ENCODE results near the gene SF3B3.

SF3B3 gene

GRCh38 chr16:70591615-70592014 is 68.0 kb downstream of the SF3B3 start:
- TF ChIP-seq, protein P1, sequence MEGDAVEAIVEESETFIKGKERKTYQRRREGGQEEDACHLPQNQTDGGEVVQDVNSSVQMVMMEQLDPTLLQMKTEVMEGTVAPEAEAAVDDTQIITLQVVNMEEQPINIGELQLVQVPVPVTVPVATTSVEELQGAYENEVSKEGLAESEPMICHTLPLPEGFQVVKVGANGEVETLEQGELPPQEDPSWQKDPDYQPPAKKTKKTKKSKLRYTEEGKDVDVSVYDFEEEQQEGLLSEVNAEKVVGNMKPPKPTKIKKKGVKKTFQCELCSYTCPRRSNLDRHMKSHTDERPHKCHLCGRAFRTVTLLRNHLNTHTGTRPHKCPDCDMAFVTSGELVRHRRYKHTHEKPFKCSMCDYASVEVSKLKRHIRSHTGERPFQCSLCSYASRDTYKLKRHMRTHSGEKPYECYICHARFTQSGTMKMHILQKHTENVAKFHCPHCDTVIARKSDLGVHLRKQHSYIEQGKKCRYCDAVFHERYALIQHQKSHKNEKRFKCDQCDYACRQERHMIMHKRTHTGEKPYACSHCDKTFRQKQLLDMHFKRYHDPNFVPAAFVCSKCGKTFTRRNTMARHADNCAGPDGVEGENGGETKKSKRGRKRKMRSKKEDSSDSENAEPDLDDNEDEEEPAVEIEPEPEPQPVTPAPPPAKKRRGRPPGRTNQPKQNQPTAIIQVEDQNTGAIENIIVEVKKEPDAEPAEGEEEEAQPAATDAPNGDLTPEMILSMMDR (IDR thresholded peaks at IDR 0.05; ENCODE audit: low read depth, low read length): no peak
- TF ChIP-seq EZH2phosphoT487 (IDR thresholded peaks at IDR 0.05; ENCODE audit: low read depth): no peak
- H3K36me3 ChIP-seq (replicated peaks; ENCODE audit: low read depth, low read length): no peaks in the 10 kb centered on the region
- no peak overlapping the region for H3K9ac ChIP-seq (ENCODE audit: low read length)
- H2AFZ ChIP-seq (ENCODE audit: low read depth, low read length): no peak overlapping the region
- no peaks in the 10 kb centered on the region for H4K20me1 ChIP-seq (ENCODE audit: insufficient read depth, low read length)
- H3K27me3 ChIP-seq (ENCODE audit: low read depth, low read length): 0 out of 2 replicates have a peak, but pooled peaks cover 5% of the 10 kb centered on the region
- H3K27ac ChIP-seq (ENCODE audit: low read length): no peak overlapping the region
- no peaks in the 10 kb centered on the region for H3K9me3 ChIP-seq (ENCODE audit: insufficient read depth, low read length)
- no peaks in the 10 kb centered on the region for H3K79me2 ChIP-seq (ENCODE audit: low read length)
- H3K4me2 ChIP-seq (ENCODE audit: low read length): no peak overlapping the region
- H3K4me1 ChIP-seq (ENCODE audit: low read length): no peaks in the 10 kb centered on the region
- H3K4me3 ChIP-seq (ENCODE audit: low read length): no peak overlapping the region

- TF ChIP-seq EZH2phosphoT487 (IDR thresholded peaks at IDR 0.05; ENCODE audit: low read depth): no peak
- TF ChIP-seq, protein P1 (IDR thresholded peaks at IDR 0.05; ENCODE audit: low read depth, low read length): no peak
- H3K27me3 ChIP-seq (ENCODE audit: low read depth, low read length): 0 out of 2 replicates have a peak, but pooled peaks cover 5% of the 10 kb centered on the region
- no peaks in the 10 kb centered on the region for H3K4me1 ChIP-seq (ENCODE audit: low read length)
- H4K20me1 ChIP-seq (ENCODE audit: insufficient read depth, low read length): no peaks in the 10 kb centered on the region
- H2AFZ ChIP-seq (ENCODE audit: low read depth, low read length): no peak overlapping the region
- no peak overlapping the region for H3K4me2 ChIP-seq (ENCODE audit: low read length)
- no peaks in the 10 kb centered on the region for H3K36me3 ChIP-seq (replicated peaks; ENCODE audit: low read depth, low read length)
- no peak overlapping the region for H3K9ac ChIP-seq (ENCODE audit: low read length)
- no peak overlapping the region for H3K27ac ChIP-seq (ENCODE audit: low read length)
- no peak overlapping the region for H3K4me3 ChIP-seq (ENCODE audit: low read length)
- H3K9me3 ChIP-seq (ENCODE audit: insufficient read depth, low read length): no peaks in the 10 kb centered on the region
- no peaks in the 10 kb centered on the region for H3K79me2 ChIP-seq (ENCODE audit: low read length)
These were observed 68.5 kb downstream of the SF3B3 start for GRCh38 chr16:70592106-70592571.

DNA sequence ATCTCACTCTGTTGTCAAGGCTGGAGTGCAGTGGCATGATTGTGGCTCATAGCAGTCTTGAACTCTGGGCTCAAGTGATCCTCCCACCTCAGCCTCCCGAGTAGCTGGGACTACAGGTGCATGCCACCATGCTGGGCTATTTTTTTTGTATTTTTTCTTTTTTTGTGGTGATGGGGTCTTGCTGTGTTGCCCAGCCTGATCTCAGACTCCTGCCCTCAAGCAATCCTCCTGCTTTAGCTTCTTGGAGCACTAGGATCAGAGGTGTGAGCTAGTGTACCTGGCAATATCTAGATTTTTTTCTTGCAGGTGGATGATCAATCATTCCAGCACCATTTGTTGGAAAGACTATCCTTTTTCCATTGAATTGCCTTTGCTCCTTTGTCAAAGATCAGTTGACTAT is 69.9 kb downstream of the SF3B3 start:
- Histone ChIP-seq H3K36me3 (replicated peaks; ENCODE audit: low read depth, low read length) (no peaks in the 10 kb centered on the region), H3K4me2 (ENCODE audit: low read length) (no peak overlapping the region), H4K20me1 (ENCODE audit: insufficient read depth, low read length) (no peaks in the 10 kb centered on the region), H3K27me3 (ENCODE audit: low read depth, low read length) (0 out of 2 replicates have a peak, but pooled peaks cover 5% of the 10 kb centered on the region), H3K27ac (ENCODE audit: low read length) (no peak overlapping the region), H3K4me3 (ENCODE audit: low read length) (no peak overlapping the region), H3K9ac (ENCODE audit: low read length) (no peak overlapping the region), H3K4me1 (ENCODE audit: low read length) (no peaks in the 10 kb centered on the region), H3K9me3 (ENCODE audit: insufficient read depth, low read length) (no peaks in the 10 kb centered on the region), H2AFZ (ENCODE audit: low read depth, low read length) (no peak overlapping the region), H3K79me2 (ENCODE audit: low read length) (no peaks in the 10 kb centered on the region)
- TF ChIP-seq, protein P1 (IDR thresholded peaks at IDR 0.05; ENCODE audit: low read depth, low read length): no peak
- no peak for TF ChIP-seq EZH2phosphoT487 (IDR thresholded peaks at IDR 0.05; ENCODE audit: low read depth)

DNA sequence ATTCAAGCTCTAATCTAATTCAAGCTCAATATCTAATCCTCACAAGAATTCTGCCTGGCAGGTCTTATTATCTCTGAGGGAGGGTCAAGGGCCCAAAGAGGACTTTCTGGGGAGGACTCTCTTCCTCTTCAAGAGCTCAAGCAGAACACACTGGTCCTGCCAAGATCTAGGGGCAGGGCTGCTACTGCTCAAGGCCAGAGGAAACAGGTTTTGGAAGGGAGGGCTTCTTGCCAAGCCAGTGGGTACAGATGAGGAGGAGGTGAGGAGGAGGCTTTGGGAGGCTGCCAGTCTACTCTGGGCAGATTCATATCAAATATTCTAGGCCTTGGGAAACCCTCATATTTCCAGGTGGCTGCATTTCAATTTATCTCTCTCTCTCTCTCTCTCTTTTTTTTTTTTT is 71.0 kb downstream of the SF3B3 start:
- H3K79me2 ChIP-seq (ENCODE audit: low read length): no peaks in the 10 kb centered on the region
- H3K4me1 ChIP-seq (ENCODE audit: low read length): no peaks in the 10 kb centered on the region
- H3K27ac ChIP-seq (ENCODE audit: low read length): no peak overlapping the region
- no peak for TF ChIP-seq EZH2phosphoT487 (IDR thresholded peaks at IDR 0.05; ENCODE audit: low read depth)
- TF ChIP-seq, protein P1 (IDR thresholded peaks at IDR 0.05; ENCODE audit: low read depth, low read length): no peak
- H3K27me3 ChIP-seq (ENCODE audit: low read depth, low read length): 0 out of 2 replicates have a peak, but pooled peaks cover 5% of the 10 kb centered on the region
- H3K9ac ChIP-seq (ENCODE audit: low read length): no peak overlapping the region
- no peak overlapping the region for H2AFZ ChIP-seq (ENCODE audit: low read depth, low read length)
- H3K36me3 ChIP-seq (replicated peaks; ENCODE audit: low read depth, low read length): no peaks in the 10 kb centered on the region
- H3K4me2 ChIP-seq (ENCODE audit: low read length): no peak overlapping the region
- no peaks in the 10 kb centered on the region for H3K9me3 ChIP-seq (ENCODE audit: insufficient read depth, low read length)
- H3K4me3 ChIP-seq (ENCODE audit: low read length): no peak overlapping the region
- no peaks in the 10 kb centered on the region for H4K20me1 ChIP-seq (ENCODE audit: insufficient read depth, low read length)
